Epithelial cell of esophagus (primary cell): ENCODE results near the gene ATP10D.

Source experiments
- DNase-seq: peaks from one replicate; pipeline ENCODE4 v3.0.0; 2010; ENCODE audit warnings: low read depth
- H3K4me3 ChIP-seq: 2 replicates; pipeline ENCODE4 v1.5.1; 2011; ENCODE audit warnings: mild to moderate bottlenecking, low read length, control low read depth
- CTCF ChIP-seq: IDR thresholded peaks from 2 replicates; pipeline ENCODE4 v1.5.1; 2011; ENCODE audit warnings: low read depth, mild to moderate bottlenecking, low read length, control low read depth, inconsistent platforms; ENCODE audit not compliant: insufficient read depth; ENCODE audit errors: missing control alignments

The ATP10D gene

GRCh38 chr4:47465004-47465403, 20.1 kb upstream of the ATP10D start:
- H3K4me3 ChIP-seq: no peak overlapping the region
- TF ChIP-seq CTCF: no peak
- DNase-seq: peak; percentile 68

GRCh38 chr4:47466056-47466785, 18.9 kb upstream of the ATP10D start:
- no peak overlapping the region for H3K4me3 ChIP-seq
- no peak for TF ChIP-seq CTCF
- no peak for DNase-seq

GRCh38 chr4:47468706-47469365, 16.2 kb upstream of the ATP10D start:
- TF ChIP-seq CTCF: no peak
- no peak overlapping the region for H3K4me3 ChIP-seq
- no peak for DNase-seq

- H3K4me3 ChIP-seq: no peak overlapping the region
- peak; percentile 32 for DNase-seq
- TF ChIP-seq CTCF: no peak
Observed at GRCh38 chr4:47469951-47470350, 15.1 kb upstream of the ATP10D start.

GRCh38 chr4:47471064-47471463, 14.0 kb upstream of the ATP10D start:
- TF ChIP-seq CTCF: no peak
- no peak overlapping the region for H3K4me3 ChIP-seq
- no peak for DNase-seq

- TF ChIP-seq CTCF: no peak
- DNase-seq: no peak
- no peak overlapping the region for H3K4me3 ChIP-seq
Observed at GRCh38 chr4:47471591-47471990, 13.5 kb upstream of the ATP10D start.

GRCh38 chr4:47473141-47473750, 11.8 kb upstream of the ATP10D start:
- TF ChIP-seq CTCF: no peak
- no peak overlapping the region for H3K4me3 ChIP-seq
- DNase-seq: no peak
